Neural cell (in vitro differentiated cells): ENCODE results near the gene ZNF580.

Experiments used
- MXI1 ChIP-seq: fragments of 450-650 bp; conservative IDR thresholded peaks from 2 replicates; pipeline ENCODE4 v1.6.1; 2014; ENCODE audit warnings: antibody characterized with exemption, mild to moderate bottlenecking; ENCODE audit not compliant: poor library complexity, severe bottlenecking
- TF ChIP-seq, protein P1 (sequence below): fragments of 450-650 bp; IDR thresholded peaks from 2 replicates; pipeline ENCODE4 v1.5.1; 2014; ENCODE audit warnings: antibody characterized with exemption, mild to moderate bottlenecking, moderate library complexity; ENCODE audit not compliant: poor library complexity, severe bottlenecking

DNA sequence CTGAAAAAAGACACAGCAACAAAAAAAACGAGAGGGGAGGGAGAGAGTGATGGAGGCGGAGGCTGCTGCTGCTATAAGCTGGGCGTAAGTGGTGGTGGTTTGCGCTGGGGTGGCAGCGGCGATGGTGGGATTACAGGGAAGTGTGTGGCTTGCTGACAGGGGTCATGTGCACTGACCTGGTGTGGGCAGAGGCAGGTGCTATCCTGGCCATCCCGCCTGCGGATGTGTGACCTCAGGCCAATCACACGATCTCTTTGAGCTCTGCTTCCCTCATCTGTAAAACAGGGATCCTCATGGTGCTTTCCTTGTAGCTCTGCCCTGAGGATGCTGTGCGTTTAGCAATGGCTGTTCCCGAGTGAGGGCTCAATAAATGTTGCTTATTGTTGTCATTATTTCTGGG, 3.3 kb upstream of the ZNF580 start:
- TF ChIP-seq, protein P1, sequence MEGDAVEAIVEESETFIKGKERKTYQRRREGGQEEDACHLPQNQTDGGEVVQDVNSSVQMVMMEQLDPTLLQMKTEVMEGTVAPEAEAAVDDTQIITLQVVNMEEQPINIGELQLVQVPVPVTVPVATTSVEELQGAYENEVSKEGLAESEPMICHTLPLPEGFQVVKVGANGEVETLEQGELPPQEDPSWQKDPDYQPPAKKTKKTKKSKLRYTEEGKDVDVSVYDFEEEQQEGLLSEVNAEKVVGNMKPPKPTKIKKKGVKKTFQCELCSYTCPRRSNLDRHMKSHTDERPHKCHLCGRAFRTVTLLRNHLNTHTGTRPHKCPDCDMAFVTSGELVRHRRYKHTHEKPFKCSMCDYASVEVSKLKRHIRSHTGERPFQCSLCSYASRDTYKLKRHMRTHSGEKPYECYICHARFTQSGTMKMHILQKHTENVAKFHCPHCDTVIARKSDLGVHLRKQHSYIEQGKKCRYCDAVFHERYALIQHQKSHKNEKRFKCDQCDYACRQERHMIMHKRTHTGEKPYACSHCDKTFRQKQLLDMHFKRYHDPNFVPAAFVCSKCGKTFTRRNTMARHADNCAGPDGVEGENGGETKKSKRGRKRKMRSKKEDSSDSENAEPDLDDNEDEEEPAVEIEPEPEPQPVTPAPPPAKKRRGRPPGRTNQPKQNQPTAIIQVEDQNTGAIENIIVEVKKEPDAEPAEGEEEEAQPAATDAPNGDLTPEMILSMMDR: no peak
- no peak for TF ChIP-seq MXI1
